Mesothelial cell of epicardium (in vitro differentiated cells): Measurements from ENCODE around the gene CENPP. TPM values are rescaled to one million over a fixed set of nuclear protein-coding genes. Genes with fewer than 3 reads are reported as not detected.

Experiments
- DNase-seq, 2 experiments: peaks; one replicate each; pipeline ENCODE4 v3.0.0; 2021; ENCODE audit warnings: low spot score in 2 of 2; ENCODE audit not compliant: unreplicated experiment in 2 of 2
- H3K27ac Mint-ChIP-seq: 2 replicates; pipeline ENCODE4 v1.8.0; 2021; ENCODE audit warnings: mixed read lengths
- H3K27me3 Mint-ChIP-seq: 2 replicates; pipeline ENCODE4 v1.8.0; 2021; ENCODE audit warnings: low read depth, mixed read lengths
- H3K36me3 Mint-ChIP-seq: 2 replicates; pipeline ENCODE4 v1.8.0; 2021; ENCODE audit warnings: mixed read lengths
- H3K4me1 Mint-ChIP-seq: 2 replicates; pipeline ENCODE4 v1.8.0; 2021; ENCODE audit warnings: mixed read lengths
- H3K4me3 Mint-ChIP-seq: 2 replicates; pipeline ENCODE4 v1.8.0; 2021; ENCODE audit warnings: mild to moderate bottlenecking, moderate library complexity, mixed read lengths
- H3K9me3 Mint-ChIP-seq: 2 replicates; pipeline ENCODE4 v1.8.0; 2021; ENCODE audit warnings: mixed read lengths
- CTCF ChIP-seq: fragments of 200-600 bp; sonication (generic); IDR thresholded peaks from one replicate; pipeline ENCODE4 v1.5.0; 2021; ENCODE audit warnings: antibody characterized with exemption; ENCODE audit not compliant: unreplicated experiment
- total RNA-seq: library from RNA; stranded (reverse); gene quantifications from 3 replicates; pipeline ENCODE4 v1.2.1, GENCODE V29; 2021

Gene CENPP
- total RNA-seq, 1 donor from 2014 or later: 7.8 TPM

GRCh38 chr9:92480986-92481633 lies 155.4 kb downstream of the CENPP start:
- H3K27ac Mint-ChIP-seq: peak overlapping the region; percentile 36
- TF ChIP-seq CTCF: no peak
- DNase-seq: no peak
- no peaks in the 10 kb centered on the region for H3K9me3 Mint-ChIP-seq
- no peaks in the 10 kb centered on the region for H3K36me3 Mint-ChIP-seq
- H3K4me1 Mint-ChIP-seq: peaks cover 26% of the 10 kb centered on the region
- H3K4me3 Mint-ChIP-seq: no peak overlapping the region
- H3K27me3 Mint-ChIP-seq: no peaks in the 10 kb centered on the region

GRCh38 chr9:92482329-92482728 lies 156.6 kb downstream of the CENPP start, which contains the start of gene ASPN:
TSS of gene ASPN (minus strand) at chr9:92482506.
- H3K27me3 Mint-ChIP-seq: no peaks in the 10 kb centered on the region
- no peak for DNase-seq
- peaks cover 27% of the 10 kb centered on the region for H3K4me1 Mint-ChIP-seq
- H3K4me3 Mint-ChIP-seq: no peak within 1 kb of the TSS
- no peak for TF ChIP-seq CTCF
- H3K9me3 Mint-ChIP-seq: no peaks in the 10 kb centered on the region
- no peak within 1 kb of the TSS for H3K27ac Mint-ChIP-seq
- no peaks in the 10 kb centered on the region for H3K36me3 Mint-ChIP-seq

- H3K36me3 Mint-ChIP-seq: no peaks in the 10 kb centered on the region
- H3K9me3 Mint-ChIP-seq: no peaks in the 10 kb centered on the region
- no peak for TF ChIP-seq CTCF
- H3K4me1 Mint-ChIP-seq: peaks cover 27% of the 10 kb centered on the region
- DNase-seq: no peak
- no peaks in the 10 kb centered on the region for H3K27me3 Mint-ChIP-seq
- no peak overlapping the region for H3K4me3 Mint-ChIP-seq
- no peak overlapping the region for H3K27ac Mint-ChIP-seq
Measured at GRCh38 chr9:92482805-92483204, 157.1 kb downstream of the CENPP start.

- Mint-ChIP-seq H3K4me1 (peaks cover 27% of the 10 kb centered on the region), H3K4me3 (no peak overlapping the region), H3K27ac (no peak overlapping the region), H3K27me3 (no peaks in the 10 kb centered on the region), H3K36me3 (no peaks in the 10 kb centered on the region), H3K9me3 (no peaks in the 10 kb centered on the region)
- no peak for DNase-seq
- no peak for TF ChIP-seq CTCF
Measured at GRCh38 chr9:92483627-92484545, 158.1 kb downstream of the CENPP start.

GRCh38 chr9:92484563-92484962 lies 158.8 kb downstream of the CENPP start:
- no peak overlapping the region for H3K4me3 Mint-ChIP-seq
- H3K36me3 Mint-ChIP-seq: no peaks in the 10 kb centered on the region
- no peaks in the 10 kb centered on the region for H3K9me3 Mint-ChIP-seq
- no peak overlapping the region for H3K27ac Mint-ChIP-seq
- no peak for DNase-seq
- no peaks in the 10 kb centered on the region for H3K27me3 Mint-ChIP-seq
- H3K4me1 Mint-ChIP-seq: peaks cover 27% of the 10 kb centered on the region
- TF ChIP-seq CTCF: no peak
